Bronchial epithelial cell (primary cell): ENCODE results near the gene MGAT4C. TPM values are rescaled to one million over a fixed set of nuclear protein-coding genes. Genes with fewer than 3 reads are reported as not detected.

Experiments used
- DNase-seq: peaks from one replicate; pipeline ENCODE4 v3.0.0-alpha.2; 2010; ENCODE audit warnings: low read depth
- FAIRE-seq: peaks from 2 replicates; lab custom pipeline; 2011; peaks lifted over from hg19 to GRCh38; lab: Jason Lieb, UNC
- H3K27me3 ChIP-seq: 2 replicates; pipeline ENCODE4 v1.5.1; 2011; ENCODE audit warnings: low read length; ENCODE audit not compliant: control insufficient read depth, insufficient read depth
- H3K36me3 ChIP-seq: 2 replicates; pipeline ENCODE4 v1.5.1; 2011; ENCODE audit warnings: low read length; ENCODE audit not compliant: control insufficient read depth, insufficient read depth
- H3K4me3 ChIP-seq: 2 replicates; pipeline ENCODE4 v1.5.1; 2011; ENCODE audit warnings: mild to moderate bottlenecking, low read depth, low read length, control low read depth
- CTCF ChIP-seq: IDR thresholded peaks from 2 replicates; pipeline ENCODE4 v1.5.1; 2011; ENCODE audit warnings: mild to moderate bottlenecking, moderate library complexity, low read length, control low read depth, inconsistent platforms; ENCODE audit not compliant: insufficient read depth, severe bottlenecking
- total RNA-seq: library from RNA; depleted of rRNA; stranded (reverse); fragments of >200 nt; gene quantifications from 2 replicates; pipeline ENCODE4 v1.2.1, GENCODE V29; 2014

The MGAT4C gene
- total RNA-seq, 1 donor from 2014 or later, result 0.26 TPM

GRCh38 chr12:85993746-85994145 lies 262.4 kb downstream of the MGAT4C start:
- Histone ChIP-seq H3K27me3 (no peaks in the 10 kb centered on the region), H3K4me3 (no peak overlapping the region), H3K36me3 (no peaks in the 10 kb centered on the region)
- TF ChIP-seq CTCF, result no peak
- DNase-seq (no peak), FAIRE-seq (no peak)

- H3K36me3 ChIP-seq, result no peaks in the 10 kb centered on the region
- TF ChIP-seq CTCF, result no peak
- FAIRE-seq (no peak), DNase-seq (peak; percentile 51)
- no peaks in the 10 kb centered on the region for H3K27me3 ChIP-seq
- no peak overlapping the region for H3K4me3 ChIP-seq
Measured at GRCh38 chr12:85985996-85986395, 270.2 kb downstream of the MGAT4C start.

GRCh38 chr12:85983601-85984000 lies 272.6 kb downstream of the MGAT4C start:
- TF ChIP-seq CTCF, result no peak
- DNase-seq (no peak), FAIRE-seq (no peak)
- no peaks in the 10 kb centered on the region for H3K27me3 ChIP-seq
- H3K4me3 ChIP-seq, result no peak overlapping the region
- no peaks in the 10 kb centered on the region for H3K36me3 ChIP-seq

GRCh38 chr12:85979641-85980040 lies 276.6 kb downstream of the MGAT4C start:
- DNase-seq, result peak; percentile 12
- Histone ChIP-seq H3K36me3 (no peaks in the 10 kb centered on the region), H3K4me3 (no peak overlapping the region), H3K27me3 (no peaks in the 10 kb centered on the region)
- FAIRE-seq, result no peak
- no peak for TF ChIP-seq CTCF

GRCh38 chr12:85975716-85976115 lies 280.5 kb downstream of the MGAT4C start:
- Histone ChIP-seq H3K27me3 (no peaks in the 10 kb centered on the region), H3K36me3 (no peaks in the 10 kb centered on the region), H3K4me3 (no peak overlapping the region)
- DNase-seq (no peak), FAIRE-seq (no peak)
- no peak for TF ChIP-seq CTCF

- no peak for TF ChIP-seq CTCF
- Histone ChIP-seq H3K4me3 (no peak overlapping the region), H3K36me3 (no peaks in the 10 kb centered on the region), H3K27me3 (no peaks in the 10 kb centered on the region)
- FAIRE-seq (no peak), DNase-seq (no peak)
Measured at GRCh38 chr12:85971800-85972199, 284.4 kb downstream of the MGAT4C start.
